Left ventricle myocardium inferior (tissue), 1 donor: ENCODE data around the gene SRCAP. TPM values are rescaled to one million over a fixed set of nuclear protein-coding genes. Genes with fewer than 3 reads are reported as not detected.

Experiments
- DNase-seq: peaks from one replicate; pipeline ENCODE4 v3.0.0-alpha.2; 2020
- H3K27ac ChIP-seq: fragments of 200-600 bp; replicated peaks from 2 replicates; pipeline ENCODE4 v1.8.0; 2021
- H3K27me3 ChIP-seq: fragments of 200-600 bp; 2 replicates; pipeline ENCODE4 v1.8.0; 2021; ENCODE audit warnings: low read depth
- H3K36me3 ChIP-seq: fragments of 200-600 bp; 2 replicates; pipeline ENCODE4 v1.8.0; 2021
- H3K4me1 ChIP-seq: fragments of 200-600 bp; 2 replicates; pipeline ENCODE4 v1.8.0; 2021
- H3K4me3 ChIP-seq: fragments of 200-600 bp; 2 replicates; pipeline ENCODE4 v1.8.0; 2021; ENCODE audit warnings: mild to moderate bottlenecking, moderate library complexity
- H3K9me3 ChIP-seq: fragments of 200-600 bp; replicated peaks from 2 replicates; pipeline ENCODE4 v1.8.0; 2021
- intact Hi-C: fragments of 100-400 bp; cut with micrococcal nuclease; formaldehyde crosslinking; loops from one replicate; pipeline ENCODE4 v1.11.0; 2022
- total RNA-seq: library from RNA; stranded (reverse); fragmentation: NEBNext Ultra II Directional; extraction: Animal tissue kit (Norgen Biotek cat#: 25700); gene quantifications from one replicate; pipeline ENCODE4 v1.2.1, GENCODE V29; 2021
- TF ChIP-seq, protein P1 (sequence below): fragments of 200-600 bp; IDR thresholded peaks from 2 replicates; pipeline ENCODE4 v1.8.0; 2021; ENCODE audit warnings: antibody characterized with exemption, mild to moderate bottlenecking, borderline replicate concordance
- donor health status: DM: no; HTN: yes; CAD: no; lungs with severe emphysema.

The SRCAP gene
- total RNA-seq, 1 donor from 2014 or later, result 42.5 TPM

DNA sequence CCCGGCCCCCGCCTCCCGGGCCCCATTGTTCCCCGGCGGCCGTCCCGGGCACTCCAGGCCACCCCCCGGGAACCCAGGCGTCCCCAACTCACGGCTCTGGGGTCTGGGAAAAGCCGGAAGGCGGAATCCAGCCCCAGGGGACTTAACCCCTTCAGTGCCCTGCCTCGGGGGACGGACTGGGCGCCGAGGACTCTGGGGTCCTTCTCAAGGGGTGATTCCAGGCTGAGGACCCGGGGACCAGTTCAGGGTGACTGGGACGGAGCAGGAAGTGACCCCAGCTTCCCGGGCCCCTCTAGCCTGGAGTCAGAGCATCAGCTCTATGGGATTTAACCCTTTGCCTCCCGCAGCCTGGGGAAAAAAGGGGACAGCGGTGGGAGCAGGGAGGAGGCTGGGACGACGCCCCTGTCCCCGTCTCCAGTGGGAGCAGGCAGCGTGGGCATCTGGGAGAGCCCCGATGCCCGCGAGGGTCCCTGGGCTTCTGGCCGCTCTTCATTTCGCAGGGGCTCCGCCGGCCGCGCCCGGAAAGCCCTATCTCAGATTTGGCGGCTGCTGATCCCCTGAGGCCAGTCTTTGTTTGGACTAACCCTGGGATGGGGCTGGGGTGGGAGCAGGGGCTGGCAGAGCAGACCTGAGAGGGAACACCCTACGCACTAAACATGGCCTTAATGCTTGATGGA lies 88.1 kb downstream of the SRCAP start, which contains the start of gene ZNF629:
ZNF629 (minus strand) TSS at position 270 of the 677 bp plus-strand sequence. CDS start 2,723 bp downstream, outside the sequence.
- no peaks in the 10 kb centered on the region for H3K9me3 ChIP-seq
- peak within 1 kb of the TSS; percentile 86 for H3K4me3 ChIP-seq
- H3K27me3 ChIP-seq, result no peaks in the 10 kb centered on the region
- peaks cover 39% of the 10 kb centered on the region for H3K4me1 ChIP-seq
- intact Hi-C loops, result no loop called here
- H3K27ac ChIP-seq, result peak within 1 kb of the TSS; percentile 94
- TF ChIP-seq, protein P1, sequence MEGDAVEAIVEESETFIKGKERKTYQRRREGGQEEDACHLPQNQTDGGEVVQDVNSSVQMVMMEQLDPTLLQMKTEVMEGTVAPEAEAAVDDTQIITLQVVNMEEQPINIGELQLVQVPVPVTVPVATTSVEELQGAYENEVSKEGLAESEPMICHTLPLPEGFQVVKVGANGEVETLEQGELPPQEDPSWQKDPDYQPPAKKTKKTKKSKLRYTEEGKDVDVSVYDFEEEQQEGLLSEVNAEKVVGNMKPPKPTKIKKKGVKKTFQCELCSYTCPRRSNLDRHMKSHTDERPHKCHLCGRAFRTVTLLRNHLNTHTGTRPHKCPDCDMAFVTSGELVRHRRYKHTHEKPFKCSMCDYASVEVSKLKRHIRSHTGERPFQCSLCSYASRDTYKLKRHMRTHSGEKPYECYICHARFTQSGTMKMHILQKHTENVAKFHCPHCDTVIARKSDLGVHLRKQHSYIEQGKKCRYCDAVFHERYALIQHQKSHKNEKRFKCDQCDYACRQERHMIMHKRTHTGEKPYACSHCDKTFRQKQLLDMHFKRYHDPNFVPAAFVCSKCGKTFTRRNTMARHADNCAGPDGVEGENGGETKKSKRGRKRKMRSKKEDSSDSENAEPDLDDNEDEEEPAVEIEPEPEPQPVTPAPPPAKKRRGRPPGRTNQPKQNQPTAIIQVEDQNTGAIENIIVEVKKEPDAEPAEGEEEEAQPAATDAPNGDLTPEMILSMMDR, result peak; percentile 25
- DNase-seq, result peak; percentile 73
- H3K36me3 ChIP-seq, result peaks cover 22% of the 10 kb centered on the region

DNA sequence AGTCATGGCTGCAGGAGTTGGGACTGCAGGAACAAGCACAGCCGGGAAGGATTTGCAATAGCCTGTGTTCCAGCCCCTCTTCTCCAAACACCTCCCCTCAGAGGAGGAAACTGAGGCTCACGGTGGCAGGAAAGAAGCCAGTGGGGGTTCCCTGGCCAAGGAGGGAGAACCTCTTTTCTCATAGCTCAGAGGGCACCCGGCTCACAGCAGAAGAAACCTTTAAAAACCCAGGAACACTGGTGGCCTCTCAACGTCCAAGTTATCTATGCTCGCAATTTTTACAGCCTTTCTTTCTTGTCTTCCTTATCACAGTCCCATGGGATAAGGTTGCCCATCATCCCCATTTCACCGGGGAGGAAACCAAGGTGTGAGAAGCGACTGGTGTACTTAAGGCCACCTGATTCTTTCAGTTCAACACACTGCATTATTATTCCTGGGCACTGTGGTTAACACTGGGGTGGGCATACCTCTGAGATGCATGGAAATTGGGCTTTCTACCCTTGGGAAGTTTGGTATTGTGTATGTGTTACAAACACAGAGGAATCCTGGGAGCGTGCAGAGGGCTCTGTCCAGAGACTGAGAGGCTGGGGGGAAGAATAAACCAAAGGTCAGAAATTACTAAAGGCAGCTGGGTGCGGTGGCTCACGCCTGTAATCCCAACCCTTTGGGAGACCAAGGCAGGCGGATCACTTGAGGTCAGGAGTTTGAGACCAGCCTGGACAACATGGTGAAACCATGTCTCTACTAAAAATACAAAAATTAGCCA lies 88.8 kb downstream of the SRCAP start:
- TF ChIP-seq, protein P1, result no peak
- Histone ChIP-seq H3K27ac (peak overlapping the region; percentile 94), H3K27me3 (no peaks in the 10 kb centered on the region), H3K4me1 (peaks cover 39% of the 10 kb centered on the region), H3K4me3 (peak overlapping the region; percentile 86), H3K9me3 (no peaks in the 10 kb centered on the region), H3K36me3 (peaks cover 15% of the 10 kb centered on the region)
- no peak for DNase-seq
- intact Hi-C loops, result no loop called here

Other genes starting within 250 kb of the SRCAP start
- 2.4 TPM for gene ITGAL, start 226.4 kb upstream of the SRCAP start, total RNA-seq
- gene ZNF768, start 172.6 kb upstream of the SRCAP start, total RNA-seq, result 61.1 TPM
- 8.9 TPM for gene ZNF747, start 164.3 kb upstream of the SRCAP start, total RNA-seq
- gene ZNF764, start 140.8 kb upstream of the SRCAP start, total RNA-seq, result 8.9 TPM
- gene ZNF688, start 127.5 kb upstream of the SRCAP start, total RNA-seq, result 10.8 TPM
- 7.1 TPM for gene ZNF785, start 113.5 kb upstream of the SRCAP start, total RNA-seq
- 5.0 TPM for gene ZNF689, start 88.8 kb upstream of the SRCAP start, total RNA-seq
- 15.4 TPM for gene PRR14, start 48.2 kb upstream of the SRCAP start, total RNA-seq
- 27.8 TPM for gene FBRS, start 40.7 kb upstream of the SRCAP start, total RNA-seq
- 15.6 TPM for gene PHKG2, start 49.3 kb downstream of the SRCAP start, total RNA-seq
- gene CFAP119, start 62.9 kb downstream of the SRCAP start, total RNA-seq, result 0.69 TPM
- gene RNF40, start 63.2 kb downstream of the SRCAP start, total RNA-seq, result 35.6 TPM
- gene ZNF629, start 88.0 kb downstream of the SRCAP start, total RNA-seq, result 21.1 TPM
- gene BCL7C, start 194.9 kb downstream of the SRCAP start, total RNA-seq, result 25.2 TPM
- gene CTF1, start 197.4 kb downstream of the SRCAP start, total RNA-seq, result 9.6 TPM
- 6.3 TPM for gene FBXL19, start 224.4 kb downstream of the SRCAP start, total RNA-seq
- 12.2 TPM for gene ORAI3, start 249.9 kb downstream of the SRCAP start, total RNA-seq